GM10266 (cell line): Measurements from ENCODE around the gene BCL11A.

ENCODE experiments used
- DNase-seq: peaks from one replicate; pipeline ENCODE4 v3.0.0; 2012; ENCODE audit errors: extremely low spot score
- CTCF ChIP-seq: IDR thresholded peaks from 2 replicates; pipeline ENCODE4 v1.5.1; 2012; ENCODE audit warnings: mild to moderate bottlenecking, low read depth; ENCODE audit not compliant: control insufficient read depth, insufficient read depth; ENCODE audit errors: missing control alignments

The BCL11A gene

GRCh38 chr2:60475123-60475830 lies 78.2 kb downstream of the BCL11A start:
- no peak for TF ChIP-seq CTCF
- DNase-seq = no peak

GRCh38 chr2:60474301-60474700 lies 79.2 kb downstream of the BCL11A start:
- no peak for TF ChIP-seq CTCF
- DNase-seq = no peak

GRCh38 chr2:60473546-60473945 lies 79.9 kb downstream of the BCL11A start:
- DNase-seq = no peak
- TF ChIP-seq CTCF = no peak

GRCh38 chr2:60472663-60473289 lies 80.7 kb downstream of the BCL11A start:
- no peak for DNase-seq

GRCh38 chr2:60472041-60472440 lies 81.4 kb downstream of the BCL11A start:
- TF ChIP-seq CTCF = no peak
- DNase-seq = no peak

More at GRCh38 chr2:60472663-60473289, 80.7 kb downstream of the BCL11A start:
- no peak for TF ChIP-seq CTCF

GRCh38 chr2:60470340-60470739 lies 83.1 kb downstream of the BCL11A start:
- TF ChIP-seq CTCF = no peak
- no peak for DNase-seq
